HepG2 (cell line): Measurements from ENCODE around the gene SAAL1. TPM values are rescaled to one million over a fixed set of nuclear protein-coding genes. Genes with fewer than 3 reads are reported as not detected.

Experiments used
- ATAC-seq: fragments of 200-7000 bp; cut with Tn5 transposase; 3 replicates; pipeline ENCODE4 v1.9.1; 2020; ENCODE audit warnings: mild to moderate bottlenecking, moderate library complexity
- BruUV-seq: library from RNA; stranded (reverse); fragments of 400-500 nt; replicated peaks from 2 replicates; lab custom pipeline; 2021; lab: Mats Ljungman, UMichigan
- CTCF ChIA-PET: fragments of 300-600 bp; formaldehyde crosslinking; extraction: SDS; loops from one replicate; lab custom pipeline; 2021; ENCODE audit warnings: low total read pairs, inconsistent platforms, low intra/inter-chr PET ratio; lab: Yijun Ruan, JAX
- POLR2A ChIA-PET: fragments of 350-600 bp; sonication (Branson Sonifier 250); formaldehyde crosslinking; loops from one replicate; lab custom pipeline; 2020; ENCODE audit warnings: antibody characterized with exemption, inconsistent platforms; lab: Yijun Ruan, JAX
- DNase-seq: peaks from one replicate; pipeline ENCODE4 v3.0.0-alpha.2; 2015; ENCODE audit warnings: low spot score
- FAIRE-seq: peaks from 3 replicates; lab custom pipeline; 2011; peaks lifted over from hg19 to GRCh38; lab: Jason Lieb, UNC
- H2AFZ ChIP-seq: one replicate; pipeline ENCODE4 v1.6.1; 2011; ENCODE audit warnings: low read length, inconsistent platforms
- H3K27ac ChIP-seq: fragments of 300-600 bp; 3 replicates; pipeline ENCODE4 v1.8.0; 2011; ENCODE audit warnings: mixed run types, mild to moderate bottlenecking, mixed read lengths, low read length, inconsistent platforms; ENCODE audit not compliant: insufficient read depth; ENCODE audit errors: extremely low read length
- H3K27me3 ChIP-seq, 2 experiments: fragments of 200-600 bp in 1 of 2; 2 replicates in 1 of 2; 3 replicates in 1 of 2; pipeline versions ENCODE4 v1.6.0 to v1.8.0; 2011; ENCODE audit warnings: low read length in 2 of 2, mild to moderate bottlenecking in 2 of 2, moderate library complexity in 2 of 2, inconsistent platforms in 1 of 2; ENCODE audit not compliant: insufficient read depth in 2 of 2, control insufficient read depth in 1 of 2
- H3K36me3 ChIP-seq, 2 experiments: fragments of 200-600 bp in 1 of 2; replicated peaks in 1 of 2; 2 replicates in 1 of 2; 3 replicates in 1 of 2; pipeline versions ENCODE4 v1.5.1 to v1.8.0; 2011; ENCODE audit warnings: low read length in 2 of 2, inconsistent platforms in 1 of 2; ENCODE audit not compliant: insufficient read depth in 2 of 2, control insufficient read depth in 1 of 2
- H3K4me1 ChIP-seq: 2 replicates; pipeline ENCODE4 v1.5.1; 2012; ENCODE audit warnings: low read length, inconsistent platforms; ENCODE audit not compliant: insufficient read depth
- H3K4me2 ChIP-seq: 2 replicates; pipeline ENCODE4 v1.6.0; 2011; ENCODE audit warnings: low read depth, low read length, inconsistent platforms
- H3K4me3 ChIP-seq, 3 experiments: fragments of 200-600 bp in 1 of 3; sonication (generic), shearing (Covaris generic) in 1 of 3; replicated peaks in 1 of 3; 2 replicates each; pipeline ENCODE4 v1.5.1; 2011 to 2016; ENCODE audit warnings: low read length in 3 of 3, inconsistent platforms in 2 of 3, low read depth in 2 of 3, mild to moderate bottlenecking in 2 of 3, control low read depth in 1 of 3, mixed read lengths in 1 of 3; ENCODE audit not compliant: insufficient read depth in 1 of 3
- H3K79me2 ChIP-seq: one replicate; pipeline ENCODE4 v1.6.1; 2011; ENCODE audit warnings: low read length, inconsistent platforms; ENCODE audit not compliant: insufficient read depth
- H3K9ac ChIP-seq: 2 replicates; pipeline ENCODE4 v1.6.0; 2011; ENCODE audit warnings: mild to moderate bottlenecking, low read depth, low read length, inconsistent platforms; ENCODE audit not compliant: insufficient read depth
- H3K9me3 ChIP-seq: 2 replicates; pipeline ENCODE4 v1.5.1; 2012; ENCODE audit warnings: mild to moderate bottlenecking, low read length
- H4K20me1 ChIP-seq: 2 replicates; pipeline ENCODE4 v1.6.0; 2011; ENCODE audit warnings: inconsistent platforms, mild to moderate bottlenecking, low read length, moderate library complexity; ENCODE audit not compliant: insufficient read depth
- CEBPB ChIP-seq: IDR thresholded peaks from 2 replicates; pipeline ENCODE4 v1.6.1; 2011; ENCODE audit warnings: low read depth, low read length, improper control_type of control experiment, borderline replicate concordance
- SETDB1 ChIP-seq: sonication (generic); formaldehyde crosslinking; IDR thresholded peaks from 2 replicates; pipeline ENCODE4 v1.5.1; 2020; ENCODE audit warnings: missing genetic modification reagents, mild to moderate bottlenecking, borderline replicate concordance
- WGBS: methylation state at CpG from one replicate; pipeline ENCODE4 v1.1.6; 2017; ENCODE audit warnings: low lambda C conversion rate; 5-methylcytosine and 5-hydroxymethylcytosine counted together
- in situ Hi-C: cut with HindIII; loops from 2 replicates; pipeline ENCODE4 v1.10.0; 2017; ENCODE audit warnings: low pct_unique_long_range_greater_than_20kb; ENCODE audit not compliant: extremely low pct_ligation_motif_present
- intact Hi-C: fragments of 100-400 bp; cut with micrococcal nuclease; formaldehyde crosslinking; loops from one replicate; pipeline ENCODE4 v1.10.0; 2022; ENCODE audit not compliant: unreplicated experiment
- polyA plus RNA-seq, 8 experiments: library from polyadenylated mRNA; depleted of rRNA in 3 of 8; stranded (reverse) in 7 of 8; unstranded in 1 of 8; fragments of >200 nt; fragmentation: Illumina TruSeq in 4 of 8; extraction: Trizol in 4 of 8; gene quantifications; 2 replicates each; pipeline versions ENCODE4 v1.2.1 to v1.2.3, GENCODE V29; 2011 to 2016; ENCODE audit warnings: low read depth in 4 of 8, missing spikeins in 1 of 8, mixed read lengths in 1 of 8; ENCODE audit not compliant: insufficient read depth in 1 of 8
- total RNA-seq, 5 experiments: library from RNA; depleted of rRNA; stranded (reverse); fragments of >200 nt; fragmentation: Illumina TruSeq; extraction: Trizol; gene quantifications; 2 replicates each; pipeline ENCODE4 v1.2.3, GENCODE V29; 2016; ENCODE audit warnings: low read depth in 1 of 5
- TF ChIP-seq, protein P1 (sequence below): IDR thresholded peaks from 2 replicates; pipeline ENCODE4 v1.6.1; 2016

SAAL1 gene
- total and polyA plus RNA-seq, 2 of the 13 experiments (the other 11 are each of a cell fraction or from before 2014, with no cell fraction given): 16.5 to 46.0 TPM

DNA sequence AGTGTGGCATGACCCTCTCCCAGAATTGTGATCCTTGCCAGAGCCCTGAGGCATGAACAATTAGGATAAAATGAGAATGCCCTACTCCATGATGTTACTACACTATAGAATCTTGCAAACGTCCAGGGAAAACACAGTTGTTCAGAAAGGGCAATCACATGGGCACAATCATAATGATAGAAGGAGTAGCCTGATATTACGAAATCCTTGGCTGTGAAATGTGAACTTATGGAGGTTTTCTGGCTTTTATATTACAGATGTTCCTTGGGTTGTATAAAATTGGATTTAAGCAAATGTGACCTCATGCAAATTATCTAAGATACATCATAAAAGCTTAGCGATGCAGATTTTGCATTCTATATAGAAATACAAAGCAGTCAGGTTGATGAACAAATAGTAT lies 30.4 kb downstream of the SAAL1 start:
- FAIRE-seq (no peak), ATAC-seq (no peak), DNase-seq (no peak)
- H2AFZ ChIP-seq: no peak overlapping the region
- H3K9me3 ChIP-seq: no peaks in the 10 kb centered on the region
- no peak overlapping the region for H3K4me3 ChIP-seq
- no peak overlapping the region for H3K9ac ChIP-seq
- no peaks in the 10 kb centered on the region for H3K4me1 ChIP-seq
- H3K36me3 ChIP-seq: peaks cover 3 to 8% of the 10 kb centered on the region in 2 experiments; a peak in 2 of 5 replicates
- no peaks in the 10 kb centered on the region for H3K27me3 ChIP-seq
- intact Hi-C loops (no loop called here), in situ Hi-C loops (no loop called here)
- H4K20me1 ChIP-seq: no peaks in the 10 kb centered on the region
- no TSS peak for BruUV-seq
- no peaks in the 10 kb centered on the region for H3K79me2 ChIP-seq
- TF ChIP-seq, protein P1, sequence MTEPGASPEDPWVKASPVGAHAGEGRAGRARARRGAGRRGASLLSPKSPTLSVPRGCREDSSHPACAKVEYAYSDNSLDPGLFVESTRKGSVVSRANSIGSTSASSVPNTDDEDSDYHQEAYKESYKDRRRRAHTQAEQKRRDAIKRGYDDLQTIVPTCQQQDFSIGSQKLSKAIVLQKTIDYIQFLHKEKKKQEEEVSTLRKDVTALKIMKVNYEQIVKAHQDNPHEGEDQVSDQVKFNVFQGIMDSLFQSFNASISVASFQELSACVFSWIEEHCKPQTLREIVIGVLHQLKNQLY (CRISPR knock-in tag): no peak
- peak; percentile 52; the same call in 1 of the 2 replicates for TF ChIP-seq CEBPB
- CTCF ChIA-PET: no interaction called here
- POLR2A ChIA-PET: no interaction called here
- WGBS: 96% methylated on average over 3 of the region's 3 CpGs
- no peak overlapping the region for H3K4me2 ChIP-seq
- no peak overlapping the region for H3K27ac ChIP-seq

DNA sequence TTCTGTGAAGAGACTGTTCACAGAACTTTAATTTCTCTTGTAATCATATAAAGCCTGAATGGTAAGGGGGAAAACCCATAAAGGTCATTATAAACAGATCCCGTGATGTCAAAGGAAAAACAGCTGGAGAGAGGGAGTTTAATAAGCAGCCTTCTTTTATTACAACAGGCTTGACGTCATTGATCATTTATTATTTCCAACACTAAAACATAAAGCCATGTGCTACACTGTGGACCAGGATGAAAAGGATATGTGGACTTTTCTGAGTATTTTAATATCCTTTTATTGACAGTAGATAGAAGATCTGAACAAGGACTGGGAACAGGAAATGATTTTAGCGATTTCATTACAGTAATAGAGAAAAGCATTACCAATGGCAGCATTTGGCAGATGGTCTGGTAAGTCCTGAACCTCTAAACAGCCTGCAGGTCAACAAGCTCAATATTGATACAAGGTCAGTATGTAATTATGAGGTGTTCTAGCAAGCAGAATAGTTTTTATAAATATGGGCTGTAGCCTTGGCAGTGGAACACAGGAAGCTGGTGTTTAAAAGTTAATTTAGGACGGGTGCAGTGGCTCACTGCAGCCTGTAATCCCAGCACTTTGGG lies 34.7 kb downstream of the SAAL1 start:
- Histone ChIP-seq H3K4me2 (no peak overlapping the region), H3K79me2 (no peaks in the 10 kb centered on the region), H3K4me3 (no peak overlapping the region), H3K4me1 (0 out of 2 replicates have a peak, but pooled peaks cover 6% of the 10 kb centered on the region), H3K27me3 (no peaks in the 10 kb centered on the region), H3K9me3 (no peaks in the 10 kb centered on the region), H4K20me1 (no peaks in the 10 kb centered on the region), H3K27ac (no peak overlapping the region), H2AFZ (no peak overlapping the region), H3K9ac (no peak overlapping the region), H3K36me3 (no peaks in the 10 kb centered on the region; a peak in 1 of 5 replicates)
- TF ChIP-seq SETDB1 (CRISPR knock-in tag): no peak
- ChIA-PET POLR2A (no interaction called here), CTCF (no interaction called here)
- FAIRE-seq (no peak), ATAC-seq (no peak), DNase-seq (no peak)
- BruUV-seq: no TSS peak
- in situ Hi-C loops: no loop called here
- intact Hi-C loops: no loop called here
- WGBS: 91% methylated on average over 4 of the region's 4 CpGs
